HG03196 (cell line): ENCODE measurements around the gene MCC.

ENCODE experiments used
- ATAC-seq: cut with Tn5 transposase; IDR thresholded peaks from one replicate; pipeline ENCODE4 v1.9.1; 2021; ENCODE audit not compliant: unreplicated experiment

MCC gene

DNA sequence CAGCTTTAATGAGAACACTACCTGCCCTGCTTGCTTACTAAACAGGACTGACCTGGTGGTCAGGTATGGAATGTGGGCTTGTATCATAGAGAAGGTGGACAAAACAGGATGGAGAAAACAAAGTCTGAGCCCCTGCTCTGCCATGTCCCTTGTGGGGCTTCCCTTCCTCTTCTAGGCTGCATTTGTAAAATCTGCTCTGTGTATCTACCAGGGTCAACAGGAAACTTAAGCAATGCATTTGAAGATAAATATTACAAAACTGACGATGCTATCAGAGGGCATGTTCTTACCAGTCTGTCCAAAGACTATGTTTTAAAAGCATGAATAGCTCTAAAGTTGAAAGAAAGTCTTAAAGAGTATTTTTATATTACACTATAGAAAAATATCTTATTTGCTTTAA lies 282.9 kb downstream of the MCC start:
- ATAC-seq: no peak

DNA sequence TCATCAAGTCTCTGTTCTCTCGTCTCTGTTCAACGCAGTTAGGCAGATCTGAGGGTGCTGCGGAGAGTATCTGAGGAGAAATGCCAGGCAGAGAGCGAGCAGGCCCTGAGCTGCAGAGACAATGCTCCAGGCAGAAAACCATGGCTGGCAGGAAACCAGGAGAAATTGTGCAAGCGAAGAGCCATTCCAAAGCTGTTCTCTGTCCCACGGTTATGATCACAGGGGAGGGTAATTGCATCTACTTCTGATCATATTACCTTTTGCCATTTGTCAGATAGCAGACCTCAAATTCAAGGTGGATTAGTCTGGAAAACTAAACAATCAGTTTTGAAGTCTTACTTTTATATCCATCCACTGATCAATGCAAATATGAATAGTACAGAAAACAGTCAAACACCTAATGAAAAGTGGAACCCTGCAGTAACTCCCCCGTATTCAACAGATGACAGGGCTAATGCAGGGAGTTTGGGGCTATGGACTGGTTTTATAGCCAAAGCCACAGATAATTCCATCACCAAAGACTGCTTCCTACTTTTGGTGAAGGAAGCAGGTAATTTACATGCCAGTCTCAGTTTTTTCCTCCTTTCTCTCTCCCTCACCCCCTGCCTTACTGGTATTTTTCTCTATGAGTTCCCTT lies 283.6 kb downstream of the MCC start:
- ATAC-seq: no peak

DNA sequence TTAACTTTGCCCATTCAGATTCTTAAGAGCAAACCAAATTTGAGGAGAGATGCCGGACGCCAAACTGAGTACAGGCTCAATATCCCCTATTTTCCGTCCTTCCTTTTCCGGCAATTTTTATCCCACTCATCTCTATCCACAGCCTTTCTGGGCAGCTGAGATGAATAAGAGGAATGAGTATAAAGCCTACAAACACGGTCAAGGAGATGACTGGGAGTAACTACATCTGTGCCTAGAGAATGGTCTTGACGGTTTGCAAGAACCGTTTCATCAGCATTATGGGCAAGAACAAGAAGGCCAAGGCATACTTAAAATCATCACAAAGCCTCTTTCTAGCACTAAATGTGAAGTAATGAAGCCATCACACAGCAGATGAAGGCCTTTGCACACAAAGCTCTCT lies 284.3 kb downstream of the MCC start:
- ATAC-seq: no peak

DNA sequence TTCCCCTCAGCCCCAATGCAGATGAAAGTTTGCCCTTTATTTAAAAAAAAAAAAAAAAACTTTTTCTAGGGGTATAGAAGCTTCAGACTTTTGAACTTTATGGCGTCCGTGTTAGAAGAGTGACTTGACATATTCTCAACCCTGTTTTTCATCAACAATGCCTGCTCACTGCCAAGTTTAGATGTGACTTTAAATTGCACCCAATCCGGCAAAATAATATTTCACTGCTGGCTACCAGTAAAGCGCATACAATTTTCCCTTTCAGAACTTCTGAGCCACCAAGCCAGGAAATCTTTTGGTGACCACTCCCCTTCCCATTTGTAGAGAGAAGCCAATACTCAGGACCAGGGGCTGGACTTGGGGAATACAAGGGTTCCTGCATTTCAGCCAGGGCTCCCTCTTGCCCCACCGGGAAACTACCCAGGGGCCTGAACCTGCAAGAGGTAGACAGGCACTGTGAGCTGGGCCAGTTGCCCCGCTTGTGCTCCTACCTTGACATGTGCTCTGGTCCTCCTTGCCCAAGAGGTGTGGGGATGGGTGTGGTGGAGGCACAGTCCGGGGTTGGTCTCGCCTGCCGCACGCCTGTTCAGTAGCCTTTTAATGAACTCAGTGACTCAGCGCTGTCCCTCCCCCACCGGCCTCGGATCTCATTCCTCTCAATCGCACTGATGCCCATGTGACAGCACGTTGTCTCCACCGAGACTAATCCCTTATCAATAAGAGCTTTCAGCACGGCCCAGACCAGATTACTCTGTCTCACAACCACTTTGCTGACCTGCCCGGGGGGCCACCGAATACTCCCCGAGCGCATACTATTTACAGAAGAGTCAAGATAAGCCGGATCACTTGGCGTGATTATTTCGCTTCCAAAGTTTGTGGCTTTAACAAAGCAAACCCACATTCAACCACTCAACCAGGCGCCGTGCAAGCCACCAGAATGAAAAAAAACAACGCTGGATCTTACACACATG lies 285.2 kb downstream of the MCC start:
- no peak for ATAC-seq

DNA sequence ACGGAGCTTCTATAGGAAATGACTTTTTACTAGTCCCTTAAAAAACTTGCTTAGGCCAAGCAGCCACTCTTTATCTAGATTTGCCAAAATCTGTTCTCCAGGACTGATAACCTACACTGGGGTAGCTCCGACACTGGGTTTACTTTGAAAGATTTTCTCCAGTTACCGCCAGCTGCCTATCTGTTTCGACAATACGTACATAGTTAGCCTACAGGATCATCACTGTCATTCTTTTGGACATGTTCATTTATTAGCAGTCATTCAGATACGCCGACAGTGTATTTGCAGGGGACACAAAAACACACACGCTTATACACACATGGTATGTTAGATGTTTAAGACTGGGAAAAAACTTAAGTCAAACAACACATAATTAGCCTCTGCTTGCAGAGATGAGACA lies 286.0 kb downstream of the MCC start:
- no peak for ATAC-seq

DNA sequence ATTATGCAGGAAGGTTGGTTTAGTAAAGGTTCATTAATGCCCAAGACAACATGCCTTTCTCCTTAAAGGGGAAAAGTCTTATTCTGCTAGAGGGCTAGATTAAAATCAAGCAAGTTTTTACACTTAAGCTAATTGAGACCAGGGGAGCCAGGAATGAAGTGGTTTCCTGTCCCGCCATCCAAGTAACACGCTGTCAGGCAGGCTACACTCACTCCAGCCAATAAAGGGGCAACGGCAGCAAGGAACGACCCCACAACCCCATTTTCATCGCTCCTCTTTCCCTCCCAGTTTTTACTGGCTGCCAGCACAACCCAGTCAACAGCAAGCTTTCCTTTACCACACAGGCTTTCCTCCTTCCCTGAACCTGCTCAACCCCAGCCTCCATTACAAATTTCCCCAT lies 286.5 kb downstream of the MCC start:
- ATAC-seq: no peak

DNA sequence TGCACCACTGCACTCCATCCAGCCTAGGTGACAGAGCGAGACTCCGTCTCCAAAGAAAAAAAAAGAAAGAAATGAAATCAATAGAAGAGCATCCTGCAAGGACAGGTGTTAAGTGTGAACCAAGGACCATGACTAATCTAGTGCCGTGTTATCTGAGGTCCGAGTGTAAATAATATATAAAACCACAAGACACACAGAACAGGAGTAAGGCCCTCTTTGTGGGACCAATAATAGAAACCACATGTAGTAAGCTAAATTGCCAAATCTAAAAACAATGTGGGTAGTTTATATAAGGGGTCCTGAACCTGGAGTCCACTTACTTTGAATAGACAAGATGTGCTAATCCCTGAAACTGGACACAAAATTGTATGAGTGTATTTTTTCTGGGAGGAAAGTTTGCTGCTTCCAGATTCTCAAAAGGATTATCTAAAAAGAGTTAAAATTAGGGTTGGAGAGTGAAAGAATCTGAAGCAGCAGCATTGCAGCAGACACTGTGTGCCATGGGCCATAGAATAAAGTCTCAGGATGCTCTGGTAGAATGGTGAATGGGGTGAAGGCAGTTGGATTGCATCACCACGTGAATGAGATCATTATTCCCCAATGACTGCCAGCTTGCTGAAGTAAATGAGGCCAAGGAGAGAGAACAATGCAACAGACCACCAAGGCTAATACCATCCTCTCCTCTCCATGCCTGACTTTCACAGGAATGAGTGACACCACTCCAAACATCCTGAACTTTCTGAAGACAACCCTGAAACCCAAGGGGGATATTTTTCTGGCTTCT lies 288.9 kb downstream of the MCC start:
- no peak for ATAC-seq

DNA sequence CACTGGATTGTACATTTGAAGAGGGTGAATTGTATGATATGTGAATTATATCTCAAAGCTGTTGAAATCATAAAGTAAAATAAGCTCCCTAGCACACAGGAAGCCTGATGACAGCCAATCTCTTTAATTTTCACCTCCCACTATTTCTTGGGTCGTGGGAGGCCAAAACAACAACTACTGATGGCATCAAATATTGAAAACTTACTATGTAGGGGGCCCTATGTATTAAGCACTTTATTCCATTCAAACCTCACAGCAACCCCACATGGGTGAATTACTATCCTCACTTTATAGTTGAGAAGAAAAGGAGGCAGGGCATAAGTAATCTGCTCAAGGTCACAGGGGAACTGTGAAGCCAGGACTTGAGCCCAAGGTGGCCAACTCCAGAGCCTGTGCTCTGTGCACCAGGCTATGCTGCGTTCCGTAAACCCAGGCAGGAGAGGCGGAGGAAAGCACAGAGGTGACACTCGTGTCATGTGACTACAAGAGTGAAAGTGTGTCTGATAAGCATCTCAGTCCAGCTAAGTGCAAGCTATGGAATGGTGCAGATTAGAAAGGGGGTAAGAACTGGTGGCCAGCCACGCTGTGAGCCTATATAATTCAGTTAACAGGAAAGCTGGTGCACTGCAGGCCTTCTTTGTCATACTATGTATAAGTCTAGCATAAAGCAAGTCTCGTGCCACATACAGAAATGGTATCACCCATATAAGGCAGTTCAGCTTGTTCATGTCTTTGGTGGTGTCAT lies 290.6 kb downstream of the MCC start:
- no peak for ATAC-seq

DNA sequence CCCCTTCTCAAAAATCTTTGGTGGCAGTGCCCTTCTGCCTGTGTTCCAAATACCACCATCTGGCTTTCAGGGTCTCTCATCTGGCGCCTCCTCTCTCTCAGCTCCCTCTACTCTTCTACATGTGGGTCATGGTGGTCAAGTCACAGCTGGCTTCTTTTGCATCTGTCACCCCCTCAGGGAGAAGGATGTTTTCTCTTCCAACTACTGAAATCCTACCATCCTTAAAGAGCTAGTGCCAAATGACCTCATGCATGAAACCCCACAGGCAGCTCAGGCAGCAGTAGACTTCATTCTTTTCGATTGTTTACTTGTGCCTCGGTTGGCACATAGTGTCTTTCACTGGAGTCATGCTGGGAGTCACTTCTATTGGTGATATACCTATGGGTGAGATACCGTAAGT lies 292.5 kb downstream of the MCC start:
- no peak for ATAC-seq

DNA sequence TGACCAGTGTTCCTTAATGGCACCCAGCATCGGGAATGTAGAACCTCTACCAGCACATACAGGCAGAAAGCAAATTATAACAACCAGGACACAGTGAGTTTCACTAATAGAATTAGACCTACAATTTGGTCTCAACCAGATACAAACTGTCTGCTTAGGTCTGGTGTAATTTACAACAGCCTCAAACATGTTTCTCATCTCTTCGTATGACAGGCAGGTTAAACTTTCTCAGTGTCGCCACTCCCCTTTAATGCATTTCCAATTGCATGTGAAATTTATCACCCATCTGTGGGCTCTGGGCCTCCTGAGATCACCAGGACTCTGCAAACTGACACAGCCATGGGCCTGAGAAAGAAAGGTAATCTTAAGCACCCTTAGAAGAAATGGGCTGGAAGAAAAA lies 293.0 kb downstream of the MCC start:
- ATAC-seq: no peak

DNA sequence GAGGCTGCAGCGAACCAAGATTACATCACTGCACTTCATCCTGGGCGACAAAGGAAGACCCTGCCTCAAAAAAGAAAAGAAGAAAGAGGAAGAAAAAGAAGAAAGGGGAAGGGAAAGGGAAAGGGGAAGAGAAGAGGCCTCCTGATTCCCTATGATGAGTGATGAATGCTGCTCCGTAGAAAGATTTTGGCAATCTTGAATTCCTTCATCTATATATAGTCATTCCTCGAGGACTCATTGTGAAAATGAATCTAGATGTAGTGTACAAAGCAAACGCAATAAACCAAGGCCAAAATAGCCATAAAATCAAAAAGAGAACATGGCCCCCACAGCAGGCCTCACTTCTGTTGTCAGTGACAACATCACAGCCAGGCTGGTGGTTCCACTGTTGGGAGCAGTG lies 293.7 kb downstream of the MCC start:
- ATAC-seq: no peak

DNA sequence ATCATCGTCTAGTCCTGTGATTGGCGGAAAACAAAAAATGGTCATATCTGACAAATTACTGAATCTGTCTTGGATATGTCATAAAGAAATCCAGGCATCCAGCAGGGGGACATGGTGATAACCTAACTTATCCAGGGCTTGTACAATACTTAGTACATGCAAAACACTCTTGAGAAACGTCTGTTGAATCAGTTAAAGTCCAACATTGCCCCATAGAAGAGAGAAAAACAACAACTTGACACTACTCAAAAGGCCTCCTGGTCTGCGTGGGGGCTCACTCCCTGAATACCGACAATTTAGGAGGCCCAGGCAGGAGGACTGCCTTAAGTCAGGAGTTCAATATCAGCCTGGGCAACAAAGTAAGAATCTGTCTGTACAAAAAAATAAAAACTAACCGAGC lies 294.1 kb downstream of the MCC start:
- ATAC-seq: no peak

DNA sequence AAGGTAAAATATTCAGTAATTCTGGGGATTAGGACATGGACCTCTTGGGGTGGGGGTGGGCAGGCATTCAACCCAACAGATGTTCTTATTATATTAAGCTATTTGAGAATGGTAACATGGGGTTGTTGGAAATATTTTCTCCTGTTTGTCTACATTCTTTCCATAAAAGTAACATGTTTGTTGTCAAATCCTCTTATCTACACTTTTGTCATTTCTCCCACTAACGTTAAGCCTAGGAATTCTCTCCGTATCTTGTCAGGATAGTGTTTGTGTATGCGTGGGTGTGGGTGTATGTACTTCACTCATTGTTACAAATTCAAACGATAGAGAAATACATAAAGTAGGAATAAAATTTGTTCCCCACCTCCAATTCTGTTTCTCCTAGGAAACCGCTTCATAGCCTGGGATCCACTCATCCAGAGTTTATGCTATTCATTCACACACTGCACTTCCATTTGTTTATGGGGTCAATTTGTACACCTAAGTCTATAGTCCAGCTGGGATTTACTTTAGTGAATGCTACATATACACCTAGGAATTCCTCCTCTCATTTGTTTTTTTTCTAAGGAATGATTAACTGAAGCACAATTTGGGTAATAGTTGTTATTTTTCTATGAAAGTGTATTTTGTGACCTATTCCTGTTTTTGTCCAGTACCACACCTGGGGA lies 294.8 kb downstream of the MCC start:
- ATAC-seq: no peak

DNA sequence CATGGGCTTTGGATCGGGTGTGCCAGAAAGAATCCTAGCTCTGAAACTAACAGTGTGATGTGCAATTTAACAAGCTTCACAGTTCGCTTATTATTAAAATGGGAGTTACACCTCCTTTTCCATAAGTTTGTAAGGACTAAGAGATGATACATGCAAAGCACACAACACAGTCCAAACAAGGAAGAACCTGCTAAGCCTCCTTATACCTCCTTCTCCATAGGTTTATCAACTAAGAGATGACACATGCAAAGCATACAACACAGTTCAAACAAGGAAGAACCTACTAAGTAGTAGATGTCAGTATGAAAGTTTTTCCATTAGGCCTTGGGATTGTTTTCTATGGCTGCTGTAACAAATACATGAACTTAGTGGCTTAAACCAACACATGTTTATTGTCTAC lies 295.7 kb downstream of the MCC start:
- no peak for ATAC-seq

DNA sequence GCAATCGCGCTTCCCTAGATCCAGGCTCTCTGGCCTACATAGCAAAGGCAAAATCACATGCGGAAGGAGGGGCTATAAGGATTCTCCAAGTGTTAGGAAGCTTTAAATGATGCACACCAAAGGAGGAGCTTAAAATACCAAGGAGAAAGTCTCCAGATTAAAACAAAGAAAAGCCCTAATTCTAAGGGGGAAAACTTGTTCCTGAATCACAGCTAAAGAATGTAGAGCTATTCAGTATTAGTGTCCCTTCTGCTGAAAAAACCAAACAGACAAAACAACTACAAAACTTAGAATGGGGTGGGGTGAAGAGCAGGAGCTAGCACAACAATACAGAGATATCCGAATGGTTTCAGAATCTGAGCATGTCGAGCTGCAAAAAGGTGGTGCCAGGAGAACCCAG lies 297.9 kb downstream of the MCC start:
- no peak for ATAC-seq

DNA sequence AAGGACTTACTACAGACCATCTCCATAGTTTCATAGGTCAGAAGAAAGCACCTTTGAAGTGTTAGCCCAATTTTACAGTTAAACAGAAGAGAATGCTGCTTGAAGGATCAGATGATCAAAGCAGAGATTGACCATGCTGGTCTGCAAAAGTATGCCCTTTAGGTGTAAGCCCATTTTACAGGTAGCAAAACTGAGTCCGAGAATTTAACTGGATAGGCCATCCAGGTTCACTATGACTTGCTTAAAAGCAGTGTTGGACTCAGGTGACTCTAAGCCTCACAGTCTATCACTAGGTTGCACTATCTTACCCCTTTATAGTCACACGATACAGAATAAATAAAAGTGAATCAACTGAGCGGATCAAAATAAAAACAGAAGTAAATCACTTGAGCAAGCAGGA lies 299.0 kb downstream of the MCC start:
- ATAC-seq: no peak

DNA sequence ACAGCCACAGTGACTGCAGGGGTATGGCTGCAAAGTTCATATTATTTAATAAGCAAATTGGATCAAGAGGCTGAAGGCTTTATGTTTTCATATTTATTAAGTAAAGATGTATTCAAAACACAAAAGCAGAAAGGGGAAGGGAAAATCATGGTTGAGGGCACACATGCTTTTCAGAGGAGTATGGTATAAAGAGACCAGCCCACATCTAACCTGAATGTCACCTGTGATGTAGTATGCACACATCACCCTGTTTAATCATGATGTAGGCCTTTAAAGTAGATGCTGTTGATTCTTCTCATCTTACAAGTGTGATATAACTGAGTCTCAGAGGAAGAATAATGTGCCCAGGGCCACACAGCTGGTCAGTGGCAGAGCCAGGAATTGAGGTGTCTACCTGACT lies 299.8 kb downstream of the MCC start:
- ATAC-seq: no peak

DNA sequence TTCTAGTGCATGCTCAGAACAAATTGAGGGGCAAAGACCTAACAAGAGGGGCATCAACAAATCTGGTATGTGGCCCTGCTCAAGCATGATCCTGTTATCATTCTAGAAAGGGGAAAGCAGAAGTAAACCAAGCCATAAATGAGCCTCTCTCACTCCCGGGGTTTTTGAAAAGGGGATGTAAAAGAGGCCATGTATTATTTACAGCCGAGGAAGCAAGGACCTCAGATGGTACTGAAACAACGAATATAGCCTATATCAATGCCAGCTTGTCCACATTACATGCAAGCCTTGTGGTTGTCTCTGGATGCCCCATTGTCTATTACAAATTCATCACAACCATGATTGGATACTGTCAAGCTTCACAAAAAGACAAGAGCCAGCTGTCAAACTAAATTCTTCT lies 300.3 kb downstream of the MCC start:
- ATAC-seq: no peak

DNA sequence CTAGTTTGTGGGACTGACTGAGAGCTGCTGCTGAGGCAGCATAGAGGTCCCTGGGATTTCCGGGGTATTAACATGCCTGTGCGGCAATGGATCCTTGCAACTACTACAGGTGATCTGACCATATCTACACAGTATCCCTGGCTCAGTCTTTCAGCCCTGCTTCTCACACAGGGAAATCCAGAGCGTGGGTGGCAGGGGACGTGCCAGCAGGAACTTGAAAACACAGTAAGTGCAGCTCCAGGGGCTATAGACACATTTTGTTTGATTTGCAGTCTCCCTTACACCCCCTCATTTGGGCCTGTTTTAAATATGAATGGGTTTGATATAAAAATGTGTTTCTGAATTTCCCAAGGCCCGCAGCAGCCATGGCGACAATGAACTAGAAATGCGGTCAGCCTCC lies 302.2 kb downstream of the MCC start:
- ATAC-seq: no peak

DNA sequence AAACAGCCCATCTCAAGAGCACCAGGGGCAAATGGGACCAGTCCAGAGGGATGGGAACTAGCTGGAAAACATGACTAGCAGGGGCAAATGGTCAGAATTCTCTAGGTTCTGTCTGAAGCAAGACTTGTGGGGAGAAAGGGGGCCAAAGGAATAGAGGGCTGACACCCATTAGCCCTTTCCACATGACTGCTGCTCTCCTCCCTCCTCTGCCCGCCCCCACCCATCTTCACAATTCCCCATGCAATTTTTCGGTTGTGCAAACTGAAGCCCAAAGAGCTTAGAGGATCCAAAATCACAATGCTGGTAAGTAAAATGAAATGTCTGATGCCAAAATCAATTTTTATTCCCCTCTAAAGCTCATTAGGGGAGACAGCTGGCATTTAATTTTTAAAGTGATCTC lies 304.6 kb downstream of the MCC start:
- ATAC-seq: no peak
